Esophagus muscularis mucosa (tissue), 3 donors: ENCODE results near the gene COA3.

Experiments
- CTCF ChIP-seq, 3 experiments: fragments of 200-600 bp in 2 of 3; fragments of 450-650 bp in 1 of 3; sonication (generic) in 2 of 3; IDR thresholded peaks; one replicate each; pipeline ENCODE4 v1.5.1; 2017 to 2019; ENCODE audit warnings: antibody characterized with exemption in 3 of 3, mild to moderate bottlenecking in 2 of 3, moderate library complexity in 1 of 3
- EP300 ChIP-seq: sonication (generic); formaldehyde crosslinking; IDR thresholded peaks from one replicate; pipeline ENCODE4 v1.6.1; 2017; ENCODE audit warnings: antibody characterized with exemption

GRCh38 chr17:42766124-42766523 lies 32.4 kb downstream of the COA3 start:
- TF ChIP-seq CTCF (IDR thresholded peaks at IDR 0.05): no peak
- no peak for TF ChIP-seq EP300
